Subcutaneous adipose tissue (tissue), 4 donors: ENCODE results near the gene PGM2L1. TPM values are rescaled to one million over a fixed set of nuclear protein-coding genes. Genes with fewer than 3 reads are reported as not detected.

Source experiments
- total RNA-seq, 4 donors: library from RNA; depleted of rRNA; stranded (reverse); fragments of >200 nt; gene quantifications; one replicate each; pipeline ENCODE4 v1.1.0, GENCODE V29; 2016
- TF ChIP-seq, protein P1 (sequence below): fragments of 450-650 bp; IDR thresholded peaks from one replicate; pipeline ENCODE4 v1.5.1; 2016; ENCODE audit warnings: low read depth, mild to moderate bottlenecking, control low read depth, antibody characterized with exemption, moderate library complexity

The PGM2L1 gene
- total RNA-seq, 4 donors from 2014 or later = 2.1 to 8.7 (median 3.8) TPM

DNA sequence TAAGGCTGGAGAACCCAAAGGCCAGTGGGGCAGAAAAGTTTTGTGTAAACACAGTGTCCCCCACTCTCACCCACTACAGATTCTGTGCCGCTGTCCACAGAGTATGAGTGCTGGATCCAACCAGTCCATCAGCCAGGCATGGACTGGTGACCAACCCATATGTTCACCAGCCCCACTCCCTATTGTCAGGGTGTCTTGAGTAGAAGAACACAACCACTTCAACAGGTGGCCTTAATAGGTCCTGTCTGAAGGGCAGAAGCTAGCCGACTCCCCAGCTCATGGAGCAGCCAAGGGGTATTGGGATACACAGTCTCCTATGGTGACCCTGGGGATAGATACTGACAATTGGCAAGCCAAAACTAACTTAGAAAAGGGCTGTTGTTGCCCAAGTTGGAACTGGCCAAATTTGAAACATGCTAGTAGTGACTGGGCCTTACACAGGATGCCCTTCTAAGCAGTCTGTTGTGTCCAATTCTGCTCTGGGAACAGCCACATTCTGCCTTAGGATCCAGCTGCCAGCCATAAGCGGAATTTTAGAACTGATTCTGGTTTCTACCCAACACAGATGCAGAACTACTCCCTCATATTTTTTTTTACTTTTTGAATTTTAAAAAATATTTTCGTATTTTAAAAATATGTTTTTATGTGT is 19.8 kb upstream of the PGM2L1 start:
- TF ChIP-seq, protein P1, sequence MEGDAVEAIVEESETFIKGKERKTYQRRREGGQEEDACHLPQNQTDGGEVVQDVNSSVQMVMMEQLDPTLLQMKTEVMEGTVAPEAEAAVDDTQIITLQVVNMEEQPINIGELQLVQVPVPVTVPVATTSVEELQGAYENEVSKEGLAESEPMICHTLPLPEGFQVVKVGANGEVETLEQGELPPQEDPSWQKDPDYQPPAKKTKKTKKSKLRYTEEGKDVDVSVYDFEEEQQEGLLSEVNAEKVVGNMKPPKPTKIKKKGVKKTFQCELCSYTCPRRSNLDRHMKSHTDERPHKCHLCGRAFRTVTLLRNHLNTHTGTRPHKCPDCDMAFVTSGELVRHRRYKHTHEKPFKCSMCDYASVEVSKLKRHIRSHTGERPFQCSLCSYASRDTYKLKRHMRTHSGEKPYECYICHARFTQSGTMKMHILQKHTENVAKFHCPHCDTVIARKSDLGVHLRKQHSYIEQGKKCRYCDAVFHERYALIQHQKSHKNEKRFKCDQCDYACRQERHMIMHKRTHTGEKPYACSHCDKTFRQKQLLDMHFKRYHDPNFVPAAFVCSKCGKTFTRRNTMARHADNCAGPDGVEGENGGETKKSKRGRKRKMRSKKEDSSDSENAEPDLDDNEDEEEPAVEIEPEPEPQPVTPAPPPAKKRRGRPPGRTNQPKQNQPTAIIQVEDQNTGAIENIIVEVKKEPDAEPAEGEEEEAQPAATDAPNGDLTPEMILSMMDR = no peak

DNA sequence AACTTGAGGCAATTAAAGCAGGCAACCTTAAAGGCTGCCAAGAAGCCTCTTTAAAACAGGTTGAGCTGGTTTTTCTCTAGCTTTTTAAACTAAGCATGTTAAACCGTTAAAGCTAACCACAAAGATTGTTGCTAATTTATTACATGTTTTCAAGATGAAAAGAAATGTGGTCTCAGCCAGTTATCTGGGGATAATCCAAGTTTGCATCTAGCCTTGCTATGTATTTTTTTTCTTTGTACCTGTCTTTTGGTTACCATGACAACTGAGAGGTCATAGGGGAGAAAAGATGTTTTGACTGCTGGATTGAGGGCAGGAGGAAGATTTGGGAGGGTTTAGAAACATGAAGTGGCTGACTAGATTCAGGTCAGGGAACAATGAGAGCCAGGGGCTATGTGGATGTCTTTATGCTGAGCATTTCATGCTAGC is 19.2 kb upstream of the PGM2L1 start:
- TF ChIP-seq, protein P1 = no peak

DNA sequence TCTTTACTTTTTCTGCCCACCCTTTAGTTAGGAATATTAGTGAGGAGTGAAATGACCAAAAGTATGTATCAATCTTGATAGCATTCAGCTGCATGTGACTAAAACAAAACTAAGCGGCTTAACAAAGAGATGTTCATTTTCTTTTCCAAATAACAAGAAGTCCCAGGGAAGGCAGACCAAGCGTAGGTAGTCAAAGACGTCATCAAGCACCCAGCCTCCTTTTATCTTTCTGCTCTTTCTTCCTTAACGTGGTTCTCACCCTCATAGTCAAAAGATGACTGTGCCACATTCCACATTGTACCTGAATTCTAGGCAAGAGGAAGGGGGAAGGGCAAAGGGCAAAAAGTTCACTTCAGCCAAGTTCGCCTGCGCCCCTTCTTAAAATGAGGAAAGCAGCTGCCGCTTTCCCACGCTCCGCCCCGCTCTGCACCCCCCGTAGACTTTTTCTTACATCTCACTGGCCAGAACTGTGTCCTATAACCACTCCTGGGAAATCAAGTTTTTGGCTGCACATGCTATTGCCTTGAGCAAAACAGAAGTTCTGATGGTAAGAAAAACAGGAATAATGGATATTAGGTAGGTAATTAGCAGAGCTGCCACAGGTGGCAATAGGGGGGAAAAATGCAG is 14.6 kb upstream of the PGM2L1 start:
- TF ChIP-seq, protein P1 = no peak

DNA sequence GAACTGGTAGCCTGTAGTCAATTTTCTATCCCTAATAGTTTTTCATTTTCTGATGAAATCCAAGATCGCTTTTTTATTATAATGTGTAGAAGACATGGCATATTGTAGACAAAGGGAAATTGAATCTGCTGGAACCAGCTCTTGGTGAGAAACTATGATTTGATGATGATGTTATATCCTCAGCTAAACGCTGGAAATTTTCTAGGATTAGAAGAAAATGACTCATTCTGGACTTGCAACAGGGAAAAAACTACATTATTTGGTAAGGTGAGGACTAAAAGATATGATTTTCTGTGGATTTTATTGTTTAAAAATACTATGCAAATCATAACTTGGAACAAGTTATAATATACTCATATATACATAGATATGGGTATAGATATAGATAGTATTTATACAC is 14.1 kb upstream of the PGM2L1 start:
- TF ChIP-seq, protein P1 = no peak

DNA sequence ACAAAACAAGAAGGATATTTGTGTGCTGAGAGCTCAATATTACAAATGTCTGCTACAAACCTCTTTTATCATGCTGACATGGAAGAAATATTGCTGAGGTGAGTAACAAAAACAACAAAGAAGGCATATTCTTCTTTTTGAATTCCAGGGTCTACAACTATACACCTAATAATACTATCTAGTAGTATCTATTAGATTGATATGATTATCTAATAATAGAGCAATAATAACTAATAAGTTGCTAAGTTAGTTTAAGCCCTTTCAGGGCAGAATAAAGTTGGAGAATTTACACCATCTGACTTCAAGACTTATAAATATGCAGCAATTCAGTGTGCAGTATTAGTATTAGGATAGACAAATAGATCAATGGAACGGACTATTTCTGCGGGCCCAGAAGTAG is 11.4 kb upstream of the PGM2L1 start:
- TF ChIP-seq, protein P1 = no peak

DNA sequence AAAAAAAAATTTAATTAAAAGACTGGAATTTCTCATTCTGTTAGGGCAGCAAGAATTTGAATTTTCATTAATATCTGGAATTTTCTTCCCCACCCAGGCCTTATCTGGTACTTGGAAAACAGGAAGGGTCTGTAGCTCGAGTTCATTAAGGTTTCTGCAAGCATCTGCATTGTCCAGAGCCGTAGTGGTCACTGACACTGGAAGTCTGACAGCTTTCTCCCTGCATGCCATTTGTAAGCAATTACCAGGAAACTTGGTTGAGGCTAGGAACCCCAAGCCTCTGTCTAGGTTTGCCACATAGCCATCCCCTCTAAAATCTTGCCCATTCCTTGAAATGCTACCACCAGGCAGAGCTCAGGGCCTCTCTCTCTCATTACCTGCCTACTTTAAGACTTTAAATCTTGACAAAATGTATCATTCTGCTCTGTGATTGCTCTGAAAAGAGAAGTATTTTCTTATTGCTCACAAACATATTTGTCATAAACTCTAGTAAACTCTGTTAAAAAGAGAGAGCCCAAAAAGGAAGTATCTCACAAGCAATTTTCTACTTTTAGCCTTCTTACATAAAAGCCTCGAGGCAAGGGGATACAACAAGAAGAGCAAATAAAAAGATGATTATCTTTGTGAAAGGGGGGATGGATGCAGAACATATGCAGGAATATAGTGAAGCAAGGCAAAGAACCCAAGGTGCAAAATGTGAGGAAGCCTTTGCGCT is 5.5 kb upstream of the PGM2L1 start:
- TF ChIP-seq, protein P1 = no peak

DNA sequence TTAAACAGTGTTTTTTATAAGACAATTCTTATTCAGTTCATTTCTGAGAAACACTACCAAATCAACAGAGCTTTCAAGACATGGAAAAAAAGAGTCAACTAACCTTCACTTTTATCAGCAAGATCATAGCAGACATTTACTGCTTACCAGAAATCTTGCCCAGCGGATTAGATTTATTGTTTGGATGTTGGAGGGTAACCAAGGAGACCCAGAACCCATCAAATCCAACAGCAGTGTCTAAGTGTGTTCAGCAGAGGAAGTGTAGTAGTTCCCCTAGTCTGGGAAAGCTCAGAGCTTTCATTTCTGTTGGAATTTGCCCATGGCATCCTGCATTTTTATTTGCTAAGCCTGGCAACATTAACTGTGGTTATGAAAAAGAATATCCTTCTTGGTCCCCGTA is 2.4 kb upstream of the PGM2L1 start:
- TF ChIP-seq, protein P1 = no peak
